CD4-positive, alpha-beta T cell treated with Interleukin-21 for 1 hour (primary cell): Measurements from ENCODE around the gene NKX1-2.
A peak's percentile ranks its signal among the peaks of the same experiment; 100 is the strongest.

Experiments
- DNase-seq: peaks from one replicate; pipeline ENCODE4 v3.0.0-alpha.2; 2020

NKX1-2 gene

GRCh38 chr10:124450012-124450782 lies at the start of gene NKX1-2:
NKX1-2 (minus strand) TSS chr10:124450035; CDS start chr10:124449943, 92 bp downstream.
- no peak for DNase-seq

- DNase-seq = no peak
These were observed 48.2 kb upstream of the NKX1-2 start for GRCh38 chr10:124498056-124498455.

- no peak for DNase-seq
These were observed 47.5 kb upstream of the NKX1-2 start for GRCh38 chr10:124497196-124497881.

GRCh38 chr10:124496620-124497019 lies 46.8 kb upstream of the NKX1-2 start:
- DNase-seq = no peak

GRCh38 chr10:124496150-124496549 lies 46.3 kb upstream of the NKX1-2 start:
- DNase-seq = no peak

GRCh38 chr10:124495725-124496124 lies 45.9 kb upstream of the NKX1-2 start:
- DNase-seq = no peak

- no peak for DNase-seq
These were observed 45.3 kb upstream of the NKX1-2 start for GRCh38 chr10:124495162-124495561.

- no peak for DNase-seq
These were observed 44.4 kb upstream of the NKX1-2 start for GRCh38 chr10:124494046-124494807.

- peak; percentile 7 for DNase-seq
These were observed 43.5 kb upstream of the NKX1-2 start for GRCh38 chr10:124493214-124493882.

GRCh38 chr10:124492266-124492665 lies 42.4 kb upstream of the NKX1-2 start:
- no peak for DNase-seq

GRCh38 chr10:124491105-124491504 lies 41.3 kb upstream of the NKX1-2 start:
- no peak for DNase-seq

- DNase-seq = no peak
These were observed 36.8 kb upstream of the NKX1-2 start for GRCh38 chr10:124486635-124487034.

- DNase-seq = no peak
These were observed 34.8 kb upstream of the NKX1-2 start for GRCh38 chr10:124484661-124485060.

- no peak for DNase-seq
These were observed 34.2 kb upstream of the NKX1-2 start for GRCh38 chr10:124484031-124484430.

GRCh38 chr10:124482876-124483275 lies 33.0 kb upstream of the NKX1-2 start:
- no peak for DNase-seq

GRCh38 chr10:124482236-124482800 lies 32.5 kb upstream of the NKX1-2 start:
- no peak for DNase-seq

GRCh38 chr10:124481717-124482116 lies 31.9 kb upstream of the NKX1-2 start:
- no peak for DNase-seq

- no peak for DNase-seq
These were observed 31.0 kb upstream of the NKX1-2 start for GRCh38 chr10:124480860-124481259.

- no peak for DNase-seq
These were observed 28.7 kb upstream of the NKX1-2 start for GRCh38 chr10:124478515-124478914.

GRCh38 chr10:124477614-124478363 lies 28.0 kb upstream of the NKX1-2 start:
- no peak for DNase-seq

GRCh38 chr10:124476043-124476725 lies 26.3 kb upstream of the NKX1-2 start:
- no peak for DNase-seq
